Activated T-helper 17 cell treated with anti-CD3 and anti-CD28 coated beads, Interleukin-2, amount 50 U/mL, for 72 hours (primary cell): ENCODE data around the gene KIF6. TPM values are rescaled to one million over a fixed set of nuclear protein-coding genes. Genes with fewer than 3 reads are reported as not detected.

Experiments used
- ATAC-seq: fragments of 150-1000 bp; cut with Tn5 transposase; replicated peaks from 2 replicates; pipeline ENCODE4 v1.10.0; 2021; ENCODE audit warnings: mild to moderate bottlenecking, moderate library complexity
- H3K27ac Mint-ChIP-seq: one replicate; pipeline ENCODE4 v1.8.0; 2022; ENCODE audit warnings: mixed read lengths
- H3K27me3 Mint-ChIP-seq: one replicate; pipeline ENCODE4 v1.8.0; 2022; ENCODE audit warnings: mixed read lengths
- H3K36me3 Mint-ChIP-seq: one replicate; pipeline ENCODE4 v1.8.0; 2022; ENCODE audit warnings: low read depth, mild to moderate bottlenecking, mixed read lengths
- H3K4me1 Mint-ChIP-seq: one replicate; pipeline ENCODE4 v1.8.0; 2022; ENCODE audit warnings: mixed read lengths
- H3K4me3 Mint-ChIP-seq: one replicate; pipeline ENCODE4 v1.8.0; 2022; ENCODE audit warnings: mild to moderate bottlenecking, mixed read lengths
- H3K9me3 Mint-ChIP-seq: one replicate; pipeline ENCODE4 v1.8.0; 2022; ENCODE audit warnings: mixed read lengths
- total RNA-seq, 2 donors: library from RNA; stranded (reverse); gene quantifications; one replicate each; pipeline ENCODE4 v1.2.3, GENCODE V29; 2022

KIF6 gene
- total RNA-seq, 2 donors from 2014 or later = 0.48 TPM; not detected in 1

DNA sequence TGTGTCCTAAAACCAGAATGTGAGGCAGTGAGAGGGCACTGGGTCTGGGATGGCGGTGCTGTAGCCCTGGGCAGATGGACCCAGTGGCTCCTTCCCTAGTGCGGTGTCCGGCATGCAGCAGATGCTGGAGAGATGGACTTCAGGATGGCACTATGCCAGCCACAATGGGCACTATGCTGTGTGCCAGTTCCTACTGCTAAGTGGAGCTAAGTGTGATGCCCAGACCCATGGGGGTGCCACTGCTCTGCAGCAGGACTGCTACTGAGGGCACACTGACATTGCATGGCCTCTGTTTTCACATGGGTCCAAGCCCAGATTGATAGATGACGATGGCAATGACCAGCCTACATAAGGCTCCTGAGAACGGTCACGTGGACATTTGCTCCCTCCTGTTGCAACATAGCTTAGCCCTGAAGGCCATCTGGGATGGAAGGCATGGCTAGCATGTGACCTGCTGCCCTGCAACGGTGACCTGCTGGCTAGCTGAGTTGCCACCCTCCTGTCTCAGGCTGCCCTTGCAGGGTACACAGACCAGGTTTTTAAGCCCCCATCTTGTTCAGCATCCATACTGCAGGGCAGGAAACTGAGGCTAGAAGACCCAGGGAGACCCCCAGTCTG, 371.4 kb downstream of the KIF6 start:
- Mint-ChIP-seq H3K36me3 (no peaks in the 10 kb centered on the region), H3K27ac (no peak overlapping the region), H3K4me1 (no peaks in the 10 kb centered on the region), H3K9me3 (no peaks in the 10 kb centered on the region), H3K27me3 (peaks cover 3% of the 10 kb centered on the region), H3K4me3 (no peak overlapping the region)
- no peak for ATAC-seq

DNA sequence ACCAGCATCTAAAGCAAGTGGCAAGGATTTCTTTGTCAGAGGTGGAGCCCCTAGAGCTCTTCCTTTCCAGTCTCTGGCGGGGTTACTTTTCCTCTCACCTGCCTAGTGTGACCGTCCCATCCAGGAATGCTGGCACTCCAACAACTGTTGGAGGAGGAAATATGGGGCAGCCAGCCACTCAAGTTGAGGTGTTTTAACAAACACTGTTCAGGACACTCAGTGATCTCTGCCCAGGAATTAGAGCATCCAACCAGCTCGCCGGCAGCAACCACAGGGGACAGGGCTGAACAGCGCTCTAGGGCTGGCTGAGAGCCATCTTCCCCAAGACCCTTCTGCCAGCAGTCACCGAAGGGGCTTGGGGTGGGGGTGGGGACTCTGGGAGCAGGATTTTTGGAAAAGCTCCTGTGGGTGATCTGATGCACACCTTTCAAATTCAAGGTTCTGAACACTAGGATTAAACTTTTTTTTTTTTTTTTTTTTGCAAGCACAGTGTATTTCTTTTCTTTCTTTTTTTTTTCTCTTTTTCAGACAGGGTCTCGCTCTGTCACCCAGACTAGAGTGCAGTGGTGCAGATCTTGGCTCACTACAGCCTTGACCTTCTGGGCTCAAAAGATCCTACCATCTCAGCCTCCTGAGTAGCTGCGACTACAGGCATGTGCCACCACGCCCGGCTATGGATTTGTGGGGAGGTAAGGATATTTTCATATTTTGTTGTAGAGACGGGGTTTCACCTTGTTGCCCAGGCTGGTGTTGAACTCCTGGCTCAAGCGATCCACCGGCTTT, 374.3 kb downstream of the KIF6 start:
- Mint-ChIP-seq H3K4me1 (peaks cover 3% of the 10 kb centered on the region), H3K36me3 (no peaks in the 10 kb centered on the region), H3K27ac (no peak overlapping the region), H3K4me3 (no peak overlapping the region), H3K9me3 (no peaks in the 10 kb centered on the region), H3K27me3 (peaks cover 5% of the 10 kb centered on the region)
- ATAC-seq = no peak

DNA sequence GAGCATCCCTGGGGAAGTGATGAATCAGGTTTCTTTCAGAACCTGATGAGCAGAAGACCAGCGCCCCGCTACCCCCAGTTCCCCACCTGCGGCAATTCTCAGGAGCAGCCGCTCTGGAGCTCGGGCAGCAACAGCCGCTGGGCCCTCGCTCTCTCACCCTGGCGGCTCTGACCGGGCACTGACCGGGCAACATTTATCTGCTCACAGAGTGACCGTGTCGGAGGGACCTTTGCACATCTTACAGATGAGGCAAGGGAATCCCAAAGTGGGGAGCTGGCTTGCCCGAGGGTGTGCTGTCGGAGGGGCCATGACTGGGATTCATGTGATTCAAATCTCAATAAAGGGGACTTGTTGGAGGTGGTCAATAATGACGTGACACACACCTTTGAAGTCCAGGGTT, 376.5 kb downstream of the KIF6 start:
- H3K27me3 Mint-ChIP-seq = peaks cover 7% of the 10 kb centered on the region
- no peak for ATAC-seq
- no peaks in the 10 kb centered on the region for H3K36me3 Mint-ChIP-seq
- H3K9me3 Mint-ChIP-seq = no peaks in the 10 kb centered on the region
- H3K4me3 Mint-ChIP-seq = no peak overlapping the region
- H3K4me1 Mint-ChIP-seq = peaks cover 3% of the 10 kb centered on the region
- H3K27ac Mint-ChIP-seq = no peak overlapping the region

DNA sequence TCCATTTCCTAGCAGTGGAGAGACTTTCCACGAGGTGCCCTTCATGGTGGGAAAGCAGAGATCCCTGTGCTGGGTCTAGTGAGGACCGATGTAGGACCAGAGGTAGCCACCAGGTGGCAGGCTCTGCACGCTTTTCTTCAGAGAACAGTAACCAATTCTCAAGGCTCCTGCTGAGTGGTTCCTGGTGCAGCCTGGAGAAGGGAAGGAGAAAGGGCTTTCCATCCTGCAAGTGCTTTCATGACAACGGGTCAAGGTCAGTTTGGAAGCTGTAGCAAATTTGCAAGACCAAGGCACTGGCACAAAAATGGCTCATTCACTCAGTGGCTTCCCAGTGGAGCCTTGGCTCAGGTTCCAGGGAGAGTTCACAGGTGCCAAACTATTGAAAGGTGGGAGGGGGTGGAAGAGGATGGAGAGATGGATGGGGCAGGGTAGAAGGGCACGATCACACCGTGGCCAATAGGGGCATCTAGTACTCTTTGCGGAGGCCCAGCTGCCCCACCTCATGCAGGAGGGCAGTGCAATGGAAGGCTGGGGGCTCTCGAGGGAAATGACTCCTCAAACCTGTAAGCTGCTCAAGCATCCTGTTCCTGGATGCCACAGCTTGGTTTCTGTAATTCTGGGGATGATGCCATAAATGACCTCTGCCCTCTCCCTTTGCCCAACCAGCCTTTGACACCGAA, 377.2 kb downstream of the KIF6 start:
- H3K4me1 Mint-ChIP-seq = peaks cover 3% of the 10 kb centered on the region
- H3K4me3 Mint-ChIP-seq = no peak overlapping the region
- H3K27me3 Mint-ChIP-seq = peaks cover 8% of the 10 kb centered on the region

DNA sequence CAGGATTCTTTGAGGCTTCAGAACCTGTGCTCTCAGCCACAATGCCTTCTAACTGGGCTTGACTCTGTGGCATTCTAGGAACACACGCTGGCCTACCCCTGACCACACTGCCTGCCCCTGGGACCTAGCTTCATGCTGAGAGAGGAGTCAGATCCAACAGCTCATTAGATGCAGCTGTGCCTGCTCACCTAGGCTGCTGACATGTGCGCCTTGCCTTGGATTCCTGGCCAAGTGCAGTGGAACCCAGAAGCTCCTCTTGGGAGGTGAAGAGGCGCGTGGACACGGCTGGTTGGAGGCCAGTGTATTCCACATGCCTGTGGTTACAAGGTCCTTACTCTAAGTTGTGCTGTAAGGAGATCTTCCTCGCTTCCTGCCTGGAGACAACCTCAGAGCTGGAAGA, 378.0 kb downstream of the KIF6 start:
- Mint-ChIP-seq H3K4me1 (peaks cover 3% of the 10 kb centered on the region), H3K27me3 (peaks cover 8% of the 10 kb centered on the region), H3K9me3 (no peaks in the 10 kb centered on the region), H3K36me3 (no peaks in the 10 kb centered on the region), H3K4me3 (no peak overlapping the region), H3K27ac (no peak overlapping the region)
- ATAC-seq = no peak

More for the DNA sequence above, 377.2 kb downstream of the KIF6 start:
- no peaks in the 10 kb centered on the region for H3K9me3 Mint-ChIP-seq
- ATAC-seq = peak; percentile 60
- no peaks in the 10 kb centered on the region for H3K36me3 Mint-ChIP-seq
- H3K27ac Mint-ChIP-seq = no peak overlapping the region

DNA sequence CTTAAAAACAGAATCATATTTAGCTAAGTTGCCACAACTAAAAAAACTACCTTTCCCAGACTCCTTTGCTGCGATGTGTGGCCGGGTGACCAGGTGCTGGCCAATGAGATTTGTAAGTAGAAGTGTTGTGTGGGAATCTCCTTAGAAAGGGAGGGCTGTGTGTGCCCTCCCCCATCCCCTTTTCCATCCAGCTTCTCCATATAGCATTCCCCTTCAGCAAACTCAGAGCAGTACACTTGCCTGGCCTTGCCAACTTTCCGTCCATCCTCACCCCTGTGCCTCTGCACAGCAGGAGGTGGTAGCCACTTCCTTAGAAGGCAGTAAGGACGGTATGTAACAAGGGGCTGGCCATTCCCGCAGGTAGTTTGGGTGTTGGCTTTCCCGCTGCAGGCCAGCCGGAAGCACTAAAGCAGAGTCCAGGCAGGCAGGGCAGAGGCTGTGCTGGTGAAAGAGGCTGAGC, 380.4 kb downstream of the KIF6 start:
- H3K4me3 Mint-ChIP-seq = no peak overlapping the region
- no peak for ATAC-seq
- H3K9me3 Mint-ChIP-seq = no peaks in the 10 kb centered on the region
- no peak overlapping the region for H3K27ac Mint-ChIP-seq
- no peaks in the 10 kb centered on the region for H3K36me3 Mint-ChIP-seq
- peaks cover 3% of the 10 kb centered on the region for H3K4me1 Mint-ChIP-seq
- peaks cover 10% of the 10 kb centered on the region for H3K27me3 Mint-ChIP-seq

DNA sequence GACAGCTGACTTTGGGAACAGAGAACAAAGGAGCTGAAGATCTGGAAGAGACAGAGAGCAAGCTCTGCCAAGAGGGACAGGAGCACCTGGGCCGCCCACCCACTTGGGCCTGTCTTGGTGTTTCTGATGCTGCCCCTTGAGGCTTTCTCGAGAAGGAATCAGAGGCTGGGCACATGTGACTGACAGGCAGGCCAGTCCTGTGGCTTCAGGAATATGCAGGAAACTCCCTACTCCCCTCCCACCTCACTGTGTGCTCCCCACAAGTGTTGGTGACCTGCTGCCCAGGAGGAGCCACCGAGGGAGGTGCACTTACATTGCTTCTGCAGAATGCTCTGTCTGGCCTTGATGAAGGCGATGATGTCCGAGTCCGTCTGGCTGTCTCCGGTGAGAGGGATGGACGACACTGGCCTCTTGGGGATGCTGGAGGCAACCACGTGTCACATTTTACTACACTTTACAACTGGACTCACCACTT, 381.8 kb downstream of the KIF6 start:
- Mint-ChIP-seq H3K36me3 (no peaks in the 10 kb centered on the region), H3K9me3 (no peaks in the 10 kb centered on the region), H3K27ac (no peak overlapping the region), H3K27me3 (peaks cover 18% of the 10 kb centered on the region), H3K4me3 (no peak overlapping the region), H3K4me1 (peaks cover 3% of the 10 kb centered on the region)
- no peak for ATAC-seq

DNA sequence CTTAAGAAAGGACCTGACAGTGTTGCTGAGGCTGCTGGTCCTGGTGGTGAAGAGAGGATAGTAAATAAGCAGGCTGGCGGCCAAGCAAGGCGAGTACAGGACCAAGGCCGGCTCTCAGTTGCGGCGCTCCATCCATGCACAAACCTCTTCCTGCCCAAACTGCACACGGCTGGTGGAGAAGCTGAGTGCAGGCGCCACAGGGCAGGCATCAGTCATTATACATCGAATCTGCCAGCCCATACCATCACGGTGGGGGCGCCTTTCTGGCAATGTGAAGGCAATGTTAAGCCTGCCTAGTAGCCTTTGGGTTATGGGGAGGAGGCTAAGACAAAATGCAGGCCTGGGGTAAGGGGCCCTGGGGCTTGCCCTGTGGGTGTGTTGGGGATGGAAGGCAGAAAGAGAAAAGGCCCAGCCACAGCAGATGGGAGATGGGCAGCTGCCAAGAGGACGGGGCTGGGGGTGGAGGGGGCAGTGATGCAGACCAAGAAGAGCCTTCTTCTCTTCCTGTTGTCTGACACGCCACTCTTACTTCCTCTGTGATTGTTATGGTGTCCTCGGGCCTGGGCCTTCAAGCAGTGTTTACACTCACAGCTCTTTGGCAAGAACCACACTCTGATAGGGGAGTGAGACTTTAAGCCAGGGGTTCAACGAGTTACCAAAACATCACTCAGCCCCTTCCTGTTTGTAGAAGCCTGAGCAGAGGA, 382.4 kb downstream of the KIF6 start:
- peaks cover 6% of the 10 kb centered on the region for H3K4me1 Mint-ChIP-seq
- peaks cover 21% of the 10 kb centered on the region for H3K27me3 Mint-ChIP-seq
- H3K27ac Mint-ChIP-seq = no peak overlapping the region
- H3K9me3 Mint-ChIP-seq = no peaks in the 10 kb centered on the region
- H3K4me3 Mint-ChIP-seq = no peak overlapping the region
- H3K36me3 Mint-ChIP-seq = no peaks in the 10 kb centered on the region
- ATAC-seq = no peak

DNA sequence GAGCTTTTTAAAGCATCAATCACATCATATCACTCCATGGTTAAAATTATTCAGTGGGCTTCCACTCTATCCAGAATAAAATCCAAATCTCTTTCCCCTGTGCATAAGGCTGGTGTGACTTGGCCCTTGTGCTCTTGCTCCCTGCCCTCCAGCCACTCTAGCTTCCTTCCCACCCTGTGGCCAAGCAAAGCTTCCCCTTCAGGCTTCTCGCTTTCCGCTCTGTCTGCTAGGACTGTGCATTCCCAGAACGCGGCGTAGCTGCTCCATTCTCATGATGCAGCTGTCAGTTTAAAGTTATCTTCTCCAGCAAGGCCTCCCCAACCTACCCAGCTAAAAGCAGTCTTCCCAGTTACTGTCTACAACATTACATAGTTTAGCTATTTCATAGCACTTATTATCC, 383.3 kb downstream of the KIF6 start:
- Mint-ChIP-seq H3K36me3 (no peaks in the 10 kb centered on the region), H3K4me3 (no peak overlapping the region), H3K9me3 (no peaks in the 10 kb centered on the region), H3K4me1 (peaks cover 5% of the 10 kb centered on the region), H3K27ac (no peak overlapping the region), H3K27me3 (peaks cover 22% of the 10 kb centered on the region)
- ATAC-seq = no peak

DNA sequence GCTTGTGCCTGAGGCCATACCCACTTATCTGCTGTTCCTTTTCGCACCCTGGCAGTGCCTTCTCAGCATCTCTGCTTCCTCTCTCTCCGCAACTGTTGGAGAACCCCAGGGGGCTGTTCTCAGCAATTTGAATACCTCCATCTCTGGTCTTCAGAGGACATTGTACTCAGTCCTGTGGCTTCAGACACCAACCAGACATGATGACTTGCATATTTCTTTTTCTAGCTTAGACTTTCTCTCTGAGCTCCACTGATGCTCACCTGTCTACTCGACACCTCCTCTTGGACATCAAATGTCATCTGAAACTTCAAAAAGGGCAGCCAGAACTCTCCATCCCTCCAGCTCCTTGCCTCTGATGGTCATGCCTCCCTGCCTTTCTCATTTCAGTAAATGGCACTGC, 383.9 kb downstream of the KIF6 start:
- peaks cover 28% of the 10 kb centered on the region for H3K27me3 Mint-ChIP-seq
- no peak overlapping the region for H3K27ac Mint-ChIP-seq
- H3K4me3 Mint-ChIP-seq = no peak overlapping the region
- H3K36me3 Mint-ChIP-seq = no peaks in the 10 kb centered on the region
- no peak for ATAC-seq
- no peaks in the 10 kb centered on the region for H3K9me3 Mint-ChIP-seq
- H3K4me1 Mint-ChIP-seq = peaks cover 10% of the 10 kb centered on the region

DNA sequence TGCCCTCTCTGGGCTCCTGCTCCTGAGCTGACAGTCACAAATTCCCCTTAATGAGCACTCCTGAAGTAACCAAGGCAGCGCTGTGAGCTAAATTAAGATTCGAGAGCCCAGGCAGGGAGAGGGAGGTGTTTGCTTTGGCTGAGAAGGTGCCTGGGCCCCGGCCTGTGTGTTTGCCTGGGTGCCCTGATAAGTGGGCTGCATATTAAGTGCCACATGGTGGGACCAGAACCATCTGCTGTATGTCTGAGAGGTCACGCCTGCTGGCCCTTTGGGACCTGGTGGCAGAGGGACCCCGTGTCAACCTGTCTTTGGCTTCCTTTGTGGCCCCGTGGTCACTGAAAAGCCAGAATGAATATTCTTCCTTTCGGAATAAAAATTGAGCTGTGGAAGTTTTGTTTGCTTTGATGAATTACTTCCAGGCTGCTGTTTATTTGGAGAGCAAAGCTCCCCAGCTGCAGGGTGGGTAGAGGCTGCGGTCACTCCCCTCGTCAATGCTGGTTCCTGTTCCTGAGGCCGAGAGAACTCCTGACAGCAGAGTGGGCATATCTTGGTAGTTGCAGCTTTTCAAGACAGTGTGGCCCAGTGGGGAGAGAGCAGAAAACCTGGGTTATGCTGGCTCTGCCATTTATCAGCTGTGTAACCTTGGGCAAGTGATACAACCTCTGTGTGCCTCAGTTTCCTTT, 385.2 kb downstream of the KIF6 start:
- H3K27me3 Mint-ChIP-seq = peaks cover 33% of the 10 kb centered on the region
- no peak overlapping the region for H3K4me3 Mint-ChIP-seq
- H3K9me3 Mint-ChIP-seq = no peaks in the 10 kb centered on the region
- no peaks in the 10 kb centered on the region for H3K36me3 Mint-ChIP-seq
- no peak for ATAC-seq
- H3K4me1 Mint-ChIP-seq = peaks cover 17% of the 10 kb centered on the region
- H3K27ac Mint-ChIP-seq = no peak overlapping the region

DNA sequence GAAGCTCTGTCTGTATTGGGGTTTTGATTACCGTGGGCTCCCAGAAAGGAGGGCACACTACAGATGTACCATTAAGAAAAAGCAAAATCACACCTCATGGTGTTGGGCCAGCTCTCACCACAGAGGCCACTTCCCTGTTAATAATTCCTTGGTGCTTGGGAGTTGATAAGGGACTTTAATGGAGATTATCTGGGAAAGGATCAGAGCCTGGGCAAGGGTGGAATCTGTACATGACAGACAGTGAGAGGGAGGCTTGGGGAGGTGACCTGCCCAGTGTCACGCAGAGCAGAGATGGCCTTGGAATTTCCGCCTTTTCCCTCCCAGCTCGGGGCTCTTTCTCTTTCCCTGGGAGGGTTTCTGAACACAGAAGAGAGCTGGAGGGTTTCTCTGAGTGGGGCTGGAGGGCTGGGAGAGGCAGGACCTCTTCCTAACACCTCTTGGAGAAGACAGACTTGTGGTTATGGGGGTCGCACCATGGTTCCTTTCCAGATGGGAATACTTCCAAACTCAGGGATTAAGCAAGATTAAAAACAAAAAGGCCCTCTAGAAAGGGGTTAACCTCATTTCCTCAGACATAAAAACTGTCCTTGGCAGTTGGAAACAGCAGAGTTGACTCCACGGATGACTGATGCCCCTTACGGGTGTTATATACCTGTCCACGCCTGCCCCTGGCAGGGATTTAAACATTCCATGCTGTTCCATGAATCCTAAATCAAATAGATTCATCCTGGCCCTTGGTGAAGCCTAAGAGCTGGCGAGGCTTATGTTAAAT, 385.9 kb downstream of the KIF6 start:
- no peaks in the 10 kb centered on the region for H3K36me3 Mint-ChIP-seq

DNA sequence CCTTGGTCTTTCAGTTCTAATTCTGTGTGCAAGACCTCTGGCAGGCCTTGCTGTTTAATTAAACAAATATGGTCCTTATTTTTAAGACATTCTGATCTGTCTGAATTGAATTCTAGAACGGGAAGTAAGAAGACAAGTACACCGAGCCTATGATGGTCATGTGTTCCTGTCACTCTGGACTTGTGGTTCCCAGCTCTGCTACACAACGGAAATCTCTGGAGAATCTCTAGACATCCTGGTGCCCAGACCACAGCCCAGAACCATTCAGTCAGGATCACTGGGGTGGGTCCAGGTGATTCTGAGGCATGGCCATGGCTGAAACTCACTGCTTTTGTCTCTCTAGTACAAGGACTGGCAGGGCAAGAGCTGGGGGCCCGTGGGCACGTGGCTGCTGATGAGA, 386.8 kb downstream of the KIF6 start:
- Mint-ChIP-seq H3K27ac (no peak overlapping the region), H3K27me3 (peaks cover 29% of the 10 kb centered on the region), H3K4me1 (peaks cover 17% of the 10 kb centered on the region), H3K36me3 (no peaks in the 10 kb centered on the region), H3K4me3 (no peak overlapping the region), H3K9me3 (no peaks in the 10 kb centered on the region)
- ATAC-seq = no peak

More for the DNA sequence above, 385.9 kb downstream of the KIF6 start:
- no peak for ATAC-seq
- Mint-ChIP-seq H3K4me1 (peaks cover 17% of the 10 kb centered on the region), H3K27me3 (peaks cover 33% of the 10 kb centered on the region), H3K9me3 (no peaks in the 10 kb centered on the region), H3K4me3 (no peak overlapping the region), H3K27ac (no peak overlapping the region)
